22Rv1 (cell line): Measurements from ENCODE around the gene DCAF7.

Experiments
- H3K27ac ChIP-seq: fragments of 450-650 bp; 2 replicates; pipeline ENCODE4 v1.5.1; 2017
- CTCF ChIP-seq: fragments of 450-650 bp; IDR thresholded peaks from 2 replicates; pipeline ENCODE4 v1.5.1; 2017; ENCODE audit warnings: mild to moderate bottlenecking
- ZFX ChIP-seq: fragments of 450-650 bp; IDR thresholded peaks from 2 replicates; pipeline ENCODE4 v1.6.1; 2017; ENCODE audit warnings: antibody characterized with exemption, borderline replicate concordance

DCAF7 gene

GRCh38 chr17:63549289-63549945, 860 bp upstream of the DCAF7 start:
- peak overlapping the region; percentile 81 for H3K27ac ChIP-seq
- TF ChIP-seq ZFX, result no peak
- no peak for TF ChIP-seq CTCF

DNA sequence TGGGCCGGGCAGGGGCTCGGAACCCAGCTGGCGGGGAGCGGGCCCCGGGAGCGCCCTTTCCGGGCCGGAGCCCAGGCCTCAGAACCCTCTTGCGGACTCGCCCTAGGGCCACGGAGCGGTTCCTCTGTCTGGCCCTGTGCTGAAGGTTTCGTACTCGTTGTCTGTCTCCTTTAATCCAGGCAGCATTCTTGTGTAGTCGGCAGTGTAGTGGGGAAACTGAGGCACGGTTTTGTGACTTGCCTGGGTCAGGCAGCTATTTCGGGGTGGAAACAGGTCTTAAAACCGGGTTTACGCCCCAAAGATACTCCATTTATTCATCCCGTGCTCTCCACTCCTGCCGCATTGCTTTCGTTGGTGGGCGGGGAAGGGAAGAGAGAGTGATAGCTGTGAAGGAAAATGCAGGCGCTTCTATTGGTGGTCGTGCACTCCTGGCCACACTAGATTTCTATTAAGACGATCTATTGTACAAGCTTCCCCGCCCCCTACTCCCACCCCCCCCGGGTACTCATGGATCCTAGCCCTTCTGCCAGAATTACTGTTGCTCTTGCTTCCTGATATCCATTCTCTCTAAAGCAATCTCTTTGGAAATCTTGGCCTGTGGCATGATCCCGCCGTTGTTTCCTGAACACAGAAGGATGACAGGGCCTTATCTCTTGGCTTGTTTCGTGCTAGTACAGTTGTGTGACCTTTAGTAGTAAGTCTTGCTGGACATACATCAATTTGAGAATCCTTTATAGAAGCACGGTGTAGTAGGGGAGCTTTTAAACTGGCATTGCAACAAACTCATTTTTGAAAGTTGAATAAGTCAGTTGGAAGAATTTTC, 751 bp downstream of the DCAF7 start:
- peak overlapping the region; percentile 81 for H3K27ac ChIP-seq

GRCh38 chr17:63552211-63552610, 1.9 kb downstream of the DCAF7 start:
- H3K27ac ChIP-seq, result no peak overlapping the region
- TF ChIP-seq ZFX, result no peak
- no peak for TF ChIP-seq CTCF

More for the DNA sequence above, 751 bp downstream of the DCAF7 start:
- TF ChIP-seq CTCF (no peak), ZFX (no peak)

GRCh38 chr17:63555500-63556156, 5.4 kb downstream of the DCAF7 start:
- TF ChIP-seq CTCF (no peak), ZFX (no peak)
- H3K27ac ChIP-seq, result no peak overlapping the region

- TF ChIP-seq CTCF (no peak), ZFX (no peak)
- H3K27ac ChIP-seq, result no peak overlapping the region
Measured at GRCh38 chr17:63557416-63557815, 7.1 kb downstream of the DCAF7 start.

DNA sequence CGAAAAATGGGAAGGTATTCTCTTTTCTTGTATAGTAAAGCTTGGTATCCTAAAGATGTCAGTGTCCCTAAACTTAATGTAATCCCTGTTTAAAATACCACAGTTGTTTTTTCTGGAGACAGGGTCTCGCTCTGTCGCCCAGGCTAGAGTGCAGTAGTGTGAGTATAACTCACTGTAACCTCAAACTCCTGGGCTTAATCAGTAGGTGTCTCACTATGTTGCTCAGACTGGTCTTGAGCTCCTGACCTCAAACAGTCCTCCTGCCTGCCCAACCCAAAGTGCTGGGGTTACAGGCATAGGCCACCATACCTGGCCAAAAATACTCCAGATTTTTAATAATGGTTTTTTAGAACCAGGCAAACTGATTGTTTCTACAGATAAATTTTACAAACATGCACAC, 8.2 kb downstream of the DCAF7 start:
- no peak overlapping the region for H3K27ac ChIP-seq
- TF ChIP-seq ZFX (no peak), CTCF (no peak)
